GM23338 (cell line): ENCODE measurements around the gene RIIAD1. TPM values are rescaled to one million over a fixed set of nuclear protein-coding genes. Genes with fewer than 3 reads are reported as not detected.
"Not testable (repeated sequence)": the region's sequence is repeated elsewhere in the genome, so short reads cannot be mapped to it uniquely, and the experiment has no call there.

ENCODE experiments used
- ATAC-seq: fragments of 200-7000 bp; cut with Tn5 transposase; 3 replicates; pipeline ENCODE4 v1.9.1; 2020
- DNase-seq: peaks from one replicate; pipeline ENCODE4 v3.0.0-alpha.2; 2015; ENCODE audit warnings: low spot score
- H2AFZ ChIP-seq: fragments of 200-600 bp; sonication (generic); 2 replicates; pipeline ENCODE4 v1.8.0; 2016; ENCODE audit warnings: antibody characterized with exemption, mild to moderate bottlenecking, moderate library complexity
- H3F3A ChIP-seq: fragments of 200-600 bp; sonication (generic); replicated peaks from 2 replicates; pipeline ENCODE4 v1.8.0; 2017; ENCODE audit warnings: antibody characterized with exemption, mixed run types, low read depth
- H3K27ac ChIP-seq: fragments of 200-600 bp; sonication (generic); 2 replicates; pipeline ENCODE4 v1.6.1; 2016; ENCODE audit warnings: low read depth
- H3K27me3 ChIP-seq: fragments of 200-600 bp; sonication (generic); 2 replicates; pipeline ENCODE4 v1.8.0; 2016; ENCODE audit warnings: mild to moderate bottlenecking, mixed run types, moderate library complexity; ENCODE audit not compliant: insufficient read depth
- H3K36me3 ChIP-seq: fragments of 200-600 bp; sonication (generic); 2 replicates; pipeline ENCODE4 v1.8.0; 2016; ENCODE audit warnings: mild to moderate bottlenecking; ENCODE audit not compliant: insufficient read depth
- H3K4me1 ChIP-seq: fragments of 200-600 bp; sonication (generic); 2 replicates; pipeline ENCODE4 v1.8.0; 2016; ENCODE audit warnings: mild to moderate bottlenecking, moderate library complexity; ENCODE audit not compliant: insufficient read depth
- H3K4me2 ChIP-seq: fragments of 200-600 bp; sonication (generic); 2 replicates; pipeline ENCODE4 v1.7.1; 2017; ENCODE audit warnings: mixed run types
- H3K4me3 ChIP-seq: fragments of 200-600 bp; sonication (generic); 2 replicates; pipeline ENCODE4 v1.6.1; 2016; ENCODE audit warnings: mixed run types
- H3K79me2 ChIP-seq: fragments of 200-600 bp; sonication (generic); replicated peaks from 2 replicates; pipeline ENCODE4 v1.8.0; 2017; ENCODE audit warnings: mild to moderate bottlenecking; ENCODE audit not compliant: insufficient read depth
- H3K9me2 ChIP-seq: fragments of 200-600 bp; sonication (generic); 2 replicates; pipeline ENCODE4 v1.8.0; 2017; ENCODE audit not compliant: insufficient read depth
- H4K20me1 ChIP-seq: fragments of 200-600 bp; sonication (generic); replicated peaks from 2 replicates; pipeline ENCODE4 v1.8.0; 2017; ENCODE audit warnings: mild to moderate bottlenecking; ENCODE audit not compliant: insufficient read depth
- H3K27ac Mint-ChIP-seq: 2 replicates; pipeline ENCODE4 v1.8.0; 2020; ENCODE audit warnings: inconsistent platforms, mild to moderate bottlenecking, moderate library complexity, mixed read lengths
- H3K27me3 Mint-ChIP-seq: 3 replicates; pipeline ENCODE4 v1.8.0; 2022; ENCODE audit warnings: low read depth, mild to moderate bottlenecking, moderate library complexity, mixed read lengths, inconsistent platforms; ENCODE audit not compliant: insufficient read depth, poor library complexity
- H3K36me3 Mint-ChIP-seq: 3 replicates; pipeline ENCODE4 v1.8.0; 2021; ENCODE audit warnings: low read depth, mild to moderate bottlenecking, inconsistent platforms, moderate library complexity, mixed read lengths
- H3K4me1 Mint-ChIP-seq: 3 replicates; pipeline ENCODE4 v1.8.0; 2020; ENCODE audit warnings: mild to moderate bottlenecking, inconsistent platforms, mixed read lengths
- H3K4me3 Mint-ChIP-seq: 3 replicates; pipeline ENCODE4 v1.8.0; 2021; ENCODE audit warnings: moderate library complexity, mild to moderate bottlenecking, inconsistent platforms, mixed read lengths
- H3K9me3 Mint-ChIP-seq: 3 replicates; pipeline ENCODE4 v1.8.0; 2020; ENCODE audit warnings: moderate library complexity, mild to moderate bottlenecking, inconsistent platforms, mixed read lengths
- CREB1 ChIP-seq: fragments of 250-450 bp; sonication (Bioruptor Pico); IDR thresholded peaks from 2 replicates; pipeline ENCODE4 v1.5.0; 2020; ENCODE audit warnings: low read depth, mild to moderate bottlenecking, moderate library complexity
- EZH2 ChIP-seq: fragments of 200-600 bp; sonication (generic); IDR thresholded peaks from one replicate; pipeline ENCODE4 v1.8.0; 2017; ENCODE audit warnings: antibody characterized with exemption, mild to moderate bottlenecking, low read depth; ENCODE audit not compliant: unreplicated experiment
- EZH2phosphoT487 ChIP-seq: fragments of 200-600 bp; sonication (generic); IDR thresholded peaks from one replicate; pipeline ENCODE4 v1.8.1; 2018; ENCODE audit warnings: antibody characterized with exemption; ENCODE audit not compliant: unreplicated experiment
- NANOG ChIP-seq: IDR thresholded peaks from 2 replicates; pipeline ENCODE4 v1.6.1; 2016; ENCODE audit warnings: antibody characterized with exemption, borderline replicate concordance
- POLR2AphosphoS5 ChIP-seq: IDR thresholded peaks from 2 replicates; pipeline ENCODE4 v1.6.1; 2016; ENCODE audit warnings: antibody characterized with exemption, low read depth
- STAT1 ChIP-seq: IDR thresholded peaks from one replicate; pipeline ENCODE4 v1.6.1; 2016; ENCODE audit warnings: antibody characterized with exemption; ENCODE audit not compliant: unreplicated experiment
- ZNF114 ChIP-seq: fragments of 250-450 bp; sonication (Bioruptor Pico); IDR thresholded peaks from 2 replicates; pipeline ENCODE4 v1.5.0; 2020; ENCODE audit warnings: mild to moderate bottlenecking, moderate library complexity
- ZNF331 ChIP-seq: fragments of 250-450 bp; sonication (Bioruptor Pico); IDR thresholded peaks from 2 replicates; pipeline ENCODE4 v1.5.0; 2020; ENCODE audit warnings: low read depth, mild to moderate bottlenecking, moderate library complexity
- polyA plus RNA-seq: library from polyadenylated mRNA; unstranded; fragments of >200 nt; fragmentation: Nextera tagmentation; extraction: Ambion mirVana; gene quantifications from 2 replicates; pipeline ENCODE4 v1.2.1, GENCODE V29; 2016
- total RNA-seq: library from RNA; depleted of rRNA; stranded (reverse); fragments of >200 nt; shearing (Covaris generic); gene quantifications from 2 replicates; pipeline ENCODE4 v1.2.3, GENCODE V29; 2014
- TF ChIP-seq, protein P1 (sequence below): IDR thresholded peaks from 2 replicates; pipeline ENCODE4 v1.6.1; 2016; ENCODE audit warnings: antibody characterized with exemption
- TF ChIP-seq, protein P2 (sequence below), 2 experiments: fragments of 200-600 bp in 1 of 2; sonication (generic) in 1 of 2; conservative IDR thresholded peaks; 2 replicates each; pipeline versions ENCODE4 v1.5.1 to v1.6.1; 2016 to 2017; ENCODE audit warnings: antibody characterized with exemption in 2 of 2, low read depth in 2 of 2, mild to moderate bottlenecking in 2 of 2, moderate library complexity in 1 of 2
- TF ChIP-seq, protein P3 (sequence below): fragments of 250-450 bp; sonication (Bioruptor Pico); IDR thresholded peaks from 2 replicates; pipeline ENCODE4 v1.5.0; 2020; ENCODE audit warnings: mild to moderate bottlenecking, moderate library complexity

RIIAD1 gene
- total and polyA plus RNA-seq, 2 experiments from 2014 or later, result not detected

DNA sequence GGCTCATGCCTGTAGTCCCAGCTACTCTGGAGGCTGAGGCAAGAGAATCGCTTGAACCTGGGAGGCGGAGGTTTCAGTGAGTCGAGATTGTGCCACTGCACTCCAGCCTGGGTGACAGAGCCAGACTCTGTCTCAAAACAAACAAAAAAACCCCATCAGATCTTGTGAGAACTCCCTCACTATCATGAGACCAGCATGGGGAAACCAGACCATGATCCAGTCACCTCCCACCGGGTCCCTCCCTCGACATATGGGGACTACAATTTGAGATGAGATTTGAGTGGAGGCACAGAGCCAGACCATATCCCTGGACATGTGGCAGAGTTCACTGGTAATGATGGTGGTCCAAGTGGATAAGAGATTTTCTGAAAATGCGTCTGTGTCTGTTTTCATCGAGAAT lies 38.4 kb upstream of the RIIAD1 start:
- not testable (repeated sequence) for H3K4me1 ChIP-seq, H3K9me2 ChIP-seq, DNase-seq, H3K27me3 Mint-ChIP-seq, H2AFZ ChIP-seq, H4K20me1 ChIP-seq, H3K27ac Mint-ChIP-seq, H3K36me3 Mint-ChIP-seq, H3K4me3 Mint-ChIP-seq, H3K4me2 ChIP-seq, H3F3A ChIP-seq, H3K36me3 ChIP-seq, H3K4me3 ChIP-seq, ATAC-seq, H3K27me3 ChIP-seq, H3K27ac ChIP-seq, H3K9me3 Mint-ChIP-seq, H3K79me2 ChIP-seq, H3K4me1 Mint-ChIP-seq

DNA sequence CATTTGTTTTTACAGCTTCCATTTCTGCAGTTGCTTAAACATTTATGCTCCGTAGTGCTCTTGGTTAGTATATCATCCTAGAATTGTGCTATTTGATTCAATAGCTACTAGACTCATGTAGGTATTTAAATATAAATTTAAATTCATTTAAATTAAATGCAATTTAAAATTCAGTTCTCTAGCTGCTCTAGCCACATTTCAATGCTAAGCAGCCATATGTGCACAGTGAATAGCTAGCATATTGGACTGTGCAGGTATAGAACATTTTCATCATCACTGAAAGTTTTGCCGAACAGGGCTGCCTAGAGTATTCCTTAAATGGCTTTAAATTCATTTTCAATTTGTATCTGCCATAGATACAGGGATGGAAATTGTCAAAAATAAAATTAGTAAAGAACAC lies 37.2 kb upstream of the RIIAD1 start:
- Mint-ChIP-seq H3K27ac (no peak overlapping the region), H3K4me3 (no peak overlapping the region), H3K4me1 (no peaks in the 10 kb centered on the region), H3K27me3 (no peaks in the 10 kb centered on the region), H3K9me3 (no peaks in the 10 kb centered on the region), H3K36me3 (peaks cover 2% of the 10 kb centered on the region; the same call in 1 of the 3 replicates)
- no peak overlapping the region for H3K27ac ChIP-seq
- no peaks in the 10 kb centered on the region for H3F3A ChIP-seq
- no peaks in the 10 kb centered on the region for H3K4me1 ChIP-seq
- no peaks in the 10 kb centered on the region for H3K36me3 ChIP-seq
- ATAC-seq, result no peak
- H3K4me2 ChIP-seq, result no peak overlapping the region
- DNase-seq, result no peak
- no peaks in the 10 kb centered on the region for H3K79me2 ChIP-seq
- no peak overlapping the region for H3K4me3 ChIP-seq
- no peak overlapping the region for H2AFZ ChIP-seq
- H3K9me2 ChIP-seq, result no peaks in the 10 kb centered on the region
- no peaks in the 10 kb centered on the region for H4K20me1 ChIP-seq
- H3K27me3 ChIP-seq, result no peaks in the 10 kb centered on the region
- TF ChIP-seq STAT1, result no peak
- no peak for TF ChIP-seq CREB1 (CRISPR knock-in tag)
- TF ChIP-seq, protein P1, sequence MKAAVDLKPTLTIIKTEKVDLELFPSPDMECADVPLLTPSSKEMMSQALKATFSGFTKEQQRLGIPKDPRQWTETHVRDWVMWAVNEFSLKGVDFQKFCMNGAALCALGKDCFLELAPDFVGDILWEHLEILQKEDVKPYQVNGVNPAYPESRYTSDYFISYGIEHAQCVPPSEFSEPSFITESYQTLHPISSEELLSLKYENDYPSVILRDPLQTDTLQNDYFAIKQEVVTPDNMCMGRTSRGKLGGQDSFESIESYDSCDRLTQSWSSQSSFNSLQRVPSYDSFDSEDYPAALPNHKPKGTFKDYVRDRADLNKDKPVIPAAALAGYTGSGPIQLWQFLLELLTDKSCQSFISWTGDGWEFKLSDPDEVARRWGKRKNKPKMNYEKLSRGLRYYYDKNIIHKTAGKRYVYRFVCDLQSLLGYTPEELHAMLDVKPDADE, result no peak
- TF ChIP-seq POLR2AphosphoS5, result no peak
- TF ChIP-seq NANOG, result no peak
- TF ChIP-seq EZH2phosphoT487, result no peak
- no peak for TF ChIP-seq ZNF114
- no peak for TF ChIP-seq EZH2
- TF ChIP-seq, protein P2, sequence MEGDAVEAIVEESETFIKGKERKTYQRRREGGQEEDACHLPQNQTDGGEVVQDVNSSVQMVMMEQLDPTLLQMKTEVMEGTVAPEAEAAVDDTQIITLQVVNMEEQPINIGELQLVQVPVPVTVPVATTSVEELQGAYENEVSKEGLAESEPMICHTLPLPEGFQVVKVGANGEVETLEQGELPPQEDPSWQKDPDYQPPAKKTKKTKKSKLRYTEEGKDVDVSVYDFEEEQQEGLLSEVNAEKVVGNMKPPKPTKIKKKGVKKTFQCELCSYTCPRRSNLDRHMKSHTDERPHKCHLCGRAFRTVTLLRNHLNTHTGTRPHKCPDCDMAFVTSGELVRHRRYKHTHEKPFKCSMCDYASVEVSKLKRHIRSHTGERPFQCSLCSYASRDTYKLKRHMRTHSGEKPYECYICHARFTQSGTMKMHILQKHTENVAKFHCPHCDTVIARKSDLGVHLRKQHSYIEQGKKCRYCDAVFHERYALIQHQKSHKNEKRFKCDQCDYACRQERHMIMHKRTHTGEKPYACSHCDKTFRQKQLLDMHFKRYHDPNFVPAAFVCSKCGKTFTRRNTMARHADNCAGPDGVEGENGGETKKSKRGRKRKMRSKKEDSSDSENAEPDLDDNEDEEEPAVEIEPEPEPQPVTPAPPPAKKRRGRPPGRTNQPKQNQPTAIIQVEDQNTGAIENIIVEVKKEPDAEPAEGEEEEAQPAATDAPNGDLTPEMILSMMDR (conservative IDR thresholded peaks at IDR 0.05; ENCODE audit: low read depth in 2 of 2), result no peak
- TF ChIP-seq ZNF331 (CRISPR knock-in tag), result no peak
- TF ChIP-seq, protein P3, sequence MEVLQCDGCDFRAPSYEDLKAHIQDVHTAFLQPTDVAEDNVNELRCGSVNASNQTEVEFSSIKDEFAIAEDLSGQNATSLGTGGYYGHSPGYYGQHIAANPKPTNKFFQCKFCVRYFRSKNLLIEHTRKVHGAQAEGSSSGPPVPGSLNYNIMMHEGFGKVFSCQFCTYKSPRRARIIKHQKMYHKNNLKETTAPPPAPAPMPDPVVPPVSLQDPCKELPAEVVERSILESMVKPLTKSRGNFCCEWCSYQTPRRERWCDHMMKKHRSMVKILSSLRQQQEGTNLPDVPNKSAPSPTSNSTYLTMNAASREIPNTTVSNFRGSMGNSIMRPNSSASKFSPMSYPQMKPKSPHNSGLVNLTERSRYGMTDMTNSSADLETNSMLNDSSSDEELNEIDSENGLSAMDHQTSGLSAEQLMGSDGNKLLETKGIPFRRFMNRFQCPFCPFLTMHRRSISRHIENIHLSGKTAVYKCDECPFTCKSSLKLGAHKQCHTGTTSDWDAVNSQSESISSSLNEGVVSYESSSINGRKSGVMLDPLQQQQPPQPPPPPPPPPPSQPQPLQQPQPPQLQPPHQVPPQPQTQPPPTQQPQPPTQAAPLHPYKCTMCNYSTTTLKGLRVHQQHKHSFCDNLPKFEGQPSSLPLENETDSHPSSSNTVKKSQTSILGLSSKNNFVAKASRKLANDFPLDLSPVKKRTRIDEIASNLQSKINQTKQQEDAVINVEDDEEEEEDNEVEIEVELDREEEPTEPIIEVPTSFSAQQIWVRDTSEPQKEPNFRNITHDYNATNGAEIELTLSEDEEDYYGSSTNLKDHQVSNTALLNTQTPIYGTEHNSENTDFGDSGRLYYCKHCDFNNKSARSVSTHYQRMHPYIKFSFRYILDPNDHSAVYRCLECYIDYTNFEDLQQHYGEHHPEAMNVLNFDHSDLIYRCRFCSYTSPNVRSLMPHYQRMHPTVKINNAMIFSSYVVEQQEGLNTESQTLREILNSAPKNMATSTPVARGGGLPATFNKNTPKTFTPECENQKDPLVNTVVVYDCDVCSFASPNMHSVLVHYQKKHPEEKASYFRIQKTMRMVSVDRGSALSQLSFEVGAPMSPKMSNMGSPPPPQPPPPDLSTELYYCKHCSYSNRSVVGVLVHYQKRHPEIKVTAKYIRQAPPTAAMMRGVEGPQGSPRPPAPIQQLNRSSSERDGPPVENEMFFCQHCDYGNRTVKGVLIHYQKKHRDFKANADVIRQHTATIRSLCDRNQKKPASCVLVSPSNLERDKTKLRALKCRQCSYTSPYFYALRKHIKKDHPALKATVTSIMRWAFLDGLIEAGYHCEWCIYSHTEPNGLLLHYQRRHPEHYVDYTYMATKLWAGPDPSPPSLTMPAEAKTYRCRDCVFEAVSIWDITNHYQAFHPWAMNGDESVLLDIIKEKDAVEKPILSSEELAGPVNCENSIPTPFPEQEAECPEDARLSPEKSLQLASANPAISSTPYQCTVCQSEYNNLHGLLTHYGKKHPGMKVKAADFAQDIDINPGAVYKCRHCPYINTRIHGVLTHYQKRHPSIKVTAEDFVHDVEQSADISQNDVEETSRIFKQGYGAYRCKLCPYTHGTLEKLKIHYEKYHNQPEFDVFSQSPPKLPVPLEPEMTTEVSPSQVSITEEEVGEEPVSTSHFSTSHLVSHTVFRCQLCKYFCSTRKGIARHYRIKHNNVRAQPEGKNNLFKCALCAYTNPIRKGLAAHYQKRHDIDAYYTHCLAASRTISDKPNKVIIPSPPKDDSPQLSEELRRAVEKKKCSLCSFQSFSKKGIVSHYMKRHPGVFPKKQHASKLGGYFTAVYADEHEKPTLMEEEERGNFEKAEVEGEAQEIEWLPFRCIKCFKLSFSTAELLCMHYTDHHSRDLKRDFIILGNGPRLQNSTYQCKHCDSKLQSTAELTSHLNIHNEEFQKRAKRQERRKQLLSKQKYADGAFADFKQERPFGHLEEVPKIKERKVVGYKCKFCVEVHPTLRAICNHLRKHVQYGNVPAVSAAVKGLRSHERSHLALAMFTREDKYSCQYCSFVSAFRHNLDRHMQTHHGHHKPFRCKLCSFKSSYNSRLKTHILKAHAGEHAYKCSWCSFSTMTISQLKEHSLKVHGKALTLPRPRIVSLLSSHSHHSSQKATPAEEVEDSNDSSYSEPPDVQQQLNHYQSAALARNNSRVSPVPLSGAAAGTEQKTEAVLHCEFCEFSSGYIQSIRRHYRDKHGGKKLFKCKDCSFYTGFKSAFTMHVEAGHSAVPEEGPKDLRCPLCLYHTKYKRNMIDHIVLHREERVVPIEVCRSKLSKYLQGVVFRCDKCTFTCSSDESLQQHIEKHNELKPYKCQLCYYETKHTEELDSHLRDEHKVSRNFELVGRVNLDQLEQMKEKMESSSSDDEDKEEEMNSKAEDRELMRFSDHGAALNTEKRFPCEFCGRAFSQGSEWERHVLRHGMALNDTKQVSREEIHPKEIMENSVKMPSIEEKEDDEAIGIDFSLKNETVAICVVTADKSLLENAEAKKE (CRISPR knock-in tag), result no peak
